ENCODE data around the gene NDUFAF5.

GRCh38 chr20:13777171-13777601 is 7.6 kb upstream of the NDUFAF5 start:
- TF ChIP-seq CTCF (conservative IDR thresholded peaks at IDR 0.05 in 1 of 2, IDR thresholded peaks at IDR 0.05 in 1 of 2; ENCODE audit: extremely low read depth in 1 of 2, insufficient read depth in 1 of 2, low read depth in 1 of 2, low read length in 2 of 2) (no peak), EZH2 (IDR thresholded peaks at IDR 0.05; ENCODE audit: borderline replicate concordance, low read length) (no peak)

All from mammary epithelial cell (primary cell).